ENCODE results near the gene NBPF9. TPM values are rescaled to one million over a fixed set of nuclear protein-coding genes. Genes with fewer than 3 reads are reported as not detected.
A peak's percentile ranks its signal among the peaks of the same experiment; 100 is the strongest.
"Not testable (repeated sequence)": the region's sequence is repeated elsewhere in the genome, so short reads cannot be mapped to it uniquely, and the experiment has no call there.

The NBPF9 gene
- total RNA-seq, 3 donors from 2014 or later (not counting 1 experiment from before 2014, with no cell fraction given): 21.1 to 25.3 (median 23.5) TPM

DNA sequence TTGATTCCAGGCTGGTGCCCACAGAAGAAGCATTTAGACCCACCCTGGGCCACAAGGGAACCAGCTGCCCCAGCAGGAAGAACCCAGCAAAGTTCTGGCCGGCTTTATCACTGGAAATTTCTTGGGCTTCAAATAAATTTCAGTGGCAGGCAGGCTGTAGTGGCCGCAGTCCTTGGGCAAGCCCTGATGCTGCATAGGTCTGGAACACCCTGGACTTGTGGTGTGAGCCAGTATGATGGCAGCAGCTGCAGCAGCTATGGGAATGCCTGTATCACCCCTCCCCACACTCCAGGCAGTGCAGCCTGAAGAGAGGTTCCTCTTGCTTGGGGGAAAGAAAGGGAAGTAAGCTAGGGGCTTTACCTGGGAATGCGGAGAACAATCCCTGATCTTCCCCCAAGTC, 69.4 kb downstream of the NBPF9 start:
- H3K9me3 ChIP-seq (ENCODE audit: control insufficient read depth, insufficient read depth, low read length); ATAC-seq; H3K4me1 Mint-ChIP-seq; H3K36me3 Mint-ChIP-seq; H3K36me3 ChIP-seq (ENCODE audit: control insufficient read depth, insufficient read depth, low read length); DNase-seq; H3K4me1 ChIP-seq (ENCODE audit: control insufficient read depth, insufficient read depth, low read length); H3K27me3 ChIP-seq (ENCODE audit: control insufficient read depth, insufficient read depth, low read length); H3K4me3 ChIP-seq (ENCODE audit: low read length); H3K27ac Mint-ChIP-seq; H3K9me3 Mint-ChIP-seq; intact Hi-C loops (cut with micrococcal nuclease); H3K27me3 Mint-ChIP-seq (ENCODE audit: low read depth in 2 of 2); H3K4me3 Mint-ChIP-seq; H3K27ac ChIP-seq (ENCODE audit: low read length): not testable (repeated sequence)
- WGBS (ENCODE audit: insufficient coverage): 60% methylated on average over 1 of the region's 3 CpGs

- H3K9me3 Mint-ChIP-seq; H3K9me3 ChIP-seq (ENCODE audit: control insufficient read depth, insufficient read depth, low read length); H3K36me3 Mint-ChIP-seq; intact Hi-C loops (cut with micrococcal nuclease); H3K27me3 Mint-ChIP-seq (ENCODE audit: low read depth in 2 of 2); H3K4me1 Mint-ChIP-seq; H3K27ac ChIP-seq (ENCODE audit: low read length); DNase-seq; H3K4me1 ChIP-seq (ENCODE audit: control insufficient read depth, insufficient read depth, low read length); H3K36me3 ChIP-seq (ENCODE audit: control insufficient read depth, insufficient read depth, low read length); H3K27ac Mint-ChIP-seq; H3K4me3 ChIP-seq (ENCODE audit: low read length); H3K27me3 ChIP-seq (ENCODE audit: control insufficient read depth, insufficient read depth, low read length); H3K4me3 Mint-ChIP-seq; ATAC-seq: not testable (repeated sequence)
- WGBS (ENCODE audit: insufficient coverage): no CpG with 5 or more reads among the region's 3 CpGs
These were observed 79.0 kb downstream of the NBPF9 start for GRCh38 chr1:149024327-149024726.

- H3K36me3 Mint-ChIP-seq; H3K27ac ChIP-seq (ENCODE audit: low read length); H3K36me3 ChIP-seq (ENCODE audit: control insufficient read depth, insufficient read depth, low read length); ATAC-seq; H3K4me1 Mint-ChIP-seq; H3K4me3 ChIP-seq (ENCODE audit: low read length); H3K4me1 ChIP-seq (ENCODE audit: control insufficient read depth, insufficient read depth, low read length); DNase-seq; H3K9me3 Mint-ChIP-seq; H3K9me3 ChIP-seq (ENCODE audit: control insufficient read depth, insufficient read depth, low read length); H3K27me3 ChIP-seq (ENCODE audit: control insufficient read depth, insufficient read depth, low read length); intact Hi-C loops (cut with micrococcal nuclease); H3K4me3 Mint-ChIP-seq; H3K27me3 Mint-ChIP-seq (ENCODE audit: low read depth in 2 of 2); H3K27ac Mint-ChIP-seq: not testable (repeated sequence)
- WGBS (ENCODE audit: insufficient coverage): 60% methylated on average over 1 of the region's 3 CpGs
These were observed 84.8 kb downstream of the NBPF9 start for GRCh38 chr1:149018577-149018976.

GRCh38 chr1:149016626-149017025, 86.7 kb downstream of the NBPF9 start:
- H3K4me3 ChIP-seq (ENCODE audit: low read length); H3K4me1 Mint-ChIP-seq; H3K4me1 ChIP-seq (ENCODE audit: control insufficient read depth, insufficient read depth, low read length); H3K27ac Mint-ChIP-seq; DNase-seq; H3K36me3 ChIP-seq (ENCODE audit: control insufficient read depth, insufficient read depth, low read length); H3K27ac ChIP-seq (ENCODE audit: low read length); H3K36me3 Mint-ChIP-seq; H3K9me3 Mint-ChIP-seq; H3K27me3 ChIP-seq (ENCODE audit: control insufficient read depth, insufficient read depth, low read length); H3K27me3 Mint-ChIP-seq (ENCODE audit: low read depth in 2 of 2); H3K9me3 ChIP-seq (ENCODE audit: control insufficient read depth, insufficient read depth, low read length); intact Hi-C loops (cut with micrococcal nuclease); H3K4me3 Mint-ChIP-seq: not testable (repeated sequence)
- no CpG with 5 or more reads among the region's 2 CpGs for WGBS (ENCODE audit: insufficient coverage)
- ATAC-seq: peak in 1 of 3 donors; percentile 27

GRCh38 chr1:149015522-149015921, 87.8 kb downstream of the NBPF9 start:
- H3K9me3 ChIP-seq (ENCODE audit: control insufficient read depth, insufficient read depth, low read length); H3K4me1 ChIP-seq (ENCODE audit: control insufficient read depth, insufficient read depth, low read length); H3K36me3 ChIP-seq (ENCODE audit: control insufficient read depth, insufficient read depth, low read length); H3K27ac Mint-ChIP-seq; H3K4me3 ChIP-seq (ENCODE audit: low read length); H3K4me1 Mint-ChIP-seq; H3K27me3 ChIP-seq (ENCODE audit: control insufficient read depth, insufficient read depth, low read length); H3K27ac ChIP-seq (ENCODE audit: low read length); H3K4me3 Mint-ChIP-seq; H3K9me3 Mint-ChIP-seq; DNase-seq; intact Hi-C loops (cut with micrococcal nuclease); H3K36me3 Mint-ChIP-seq; H3K27me3 Mint-ChIP-seq (ENCODE audit: low read depth in 2 of 2); ATAC-seq: not testable (repeated sequence)
- no CpG with 5 or more reads among the region's 3 CpGs for WGBS (ENCODE audit: insufficient coverage)

DNA sequence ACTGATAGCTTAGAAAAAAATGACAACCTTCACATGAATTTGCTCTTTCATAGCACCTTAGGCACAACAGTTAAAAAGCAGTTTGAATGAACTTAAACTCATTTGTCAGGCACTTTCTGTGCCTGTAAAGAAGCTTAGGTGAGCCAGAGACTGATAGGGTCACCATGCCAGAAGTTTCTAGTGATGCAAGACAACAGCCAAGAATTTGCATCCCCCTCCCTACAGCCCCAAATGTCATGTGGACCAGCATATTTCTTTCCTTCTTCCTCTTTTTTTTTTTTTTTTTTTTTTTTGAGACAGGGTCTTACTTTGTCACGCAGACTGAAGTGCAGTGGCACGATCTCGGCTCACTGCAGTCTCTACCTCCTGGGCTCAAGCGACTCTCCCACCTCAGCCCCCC, 89.8 kb downstream of the NBPF9 start:
- H3K36me3 ChIP-seq (ENCODE audit: control insufficient read depth, insufficient read depth, low read length); H3K27ac Mint-ChIP-seq; H3K27me3 ChIP-seq (ENCODE audit: control insufficient read depth, insufficient read depth, low read length); H3K36me3 Mint-ChIP-seq; DNase-seq; H3K4me1 Mint-ChIP-seq; H3K9me3 ChIP-seq (ENCODE audit: control insufficient read depth, insufficient read depth, low read length); H3K4me3 ChIP-seq (ENCODE audit: low read length); H3K9me3 Mint-ChIP-seq; ATAC-seq; intact Hi-C loops (cut with micrococcal nuclease); H3K4me1 ChIP-seq (ENCODE audit: control insufficient read depth, insufficient read depth, low read length); H3K27ac ChIP-seq (ENCODE audit: low read length); H3K27me3 Mint-ChIP-seq (ENCODE audit: low read depth in 2 of 2); H3K4me3 Mint-ChIP-seq: not testable (repeated sequence)
- 24% methylated on average over 4 of the region's 4 CpGs for WGBS (ENCODE audit: insufficient coverage)

DNA sequence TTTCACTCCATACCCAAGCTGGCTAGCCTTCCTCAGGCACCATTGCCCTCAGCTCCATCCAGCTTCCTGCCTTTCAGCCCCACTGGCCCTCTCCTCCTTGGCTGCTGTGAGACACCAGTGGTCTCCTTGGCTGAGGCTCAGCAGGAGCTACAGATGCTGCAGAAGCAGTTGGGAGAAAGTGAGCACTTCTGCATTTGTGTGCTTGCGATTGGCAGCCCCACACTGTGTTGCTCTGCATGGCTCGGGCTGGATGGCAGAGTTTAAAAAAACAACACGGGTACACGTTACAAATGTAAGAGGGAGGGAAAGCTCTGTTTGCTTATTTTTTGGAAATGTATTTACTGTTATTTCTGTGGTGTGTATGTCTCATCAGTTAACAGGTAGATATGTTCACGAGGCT, 90.8 kb downstream of the NBPF9 start:
- H3K27me3 Mint-ChIP-seq (ENCODE audit: low read depth in 2 of 2); H3K9me3 Mint-ChIP-seq; H3K4me3 ChIP-seq (ENCODE audit: low read length); H3K4me1 ChIP-seq (ENCODE audit: control insufficient read depth, insufficient read depth, low read length); H3K4me1 Mint-ChIP-seq; H3K27ac Mint-ChIP-seq; H3K4me3 Mint-ChIP-seq; H3K36me3 ChIP-seq (ENCODE audit: control insufficient read depth, insufficient read depth, low read length); H3K36me3 Mint-ChIP-seq; ATAC-seq; H3K27ac ChIP-seq (ENCODE audit: low read length); H3K9me3 ChIP-seq (ENCODE audit: control insufficient read depth, insufficient read depth, low read length); H3K27me3 ChIP-seq (ENCODE audit: control insufficient read depth, insufficient read depth, low read length); intact Hi-C loops (cut with micrococcal nuclease); DNase-seq: not testable (repeated sequence)
- WGBS (ENCODE audit: insufficient coverage): no CpG with 5 or more reads among the region's 5 CpGs

DNA sequence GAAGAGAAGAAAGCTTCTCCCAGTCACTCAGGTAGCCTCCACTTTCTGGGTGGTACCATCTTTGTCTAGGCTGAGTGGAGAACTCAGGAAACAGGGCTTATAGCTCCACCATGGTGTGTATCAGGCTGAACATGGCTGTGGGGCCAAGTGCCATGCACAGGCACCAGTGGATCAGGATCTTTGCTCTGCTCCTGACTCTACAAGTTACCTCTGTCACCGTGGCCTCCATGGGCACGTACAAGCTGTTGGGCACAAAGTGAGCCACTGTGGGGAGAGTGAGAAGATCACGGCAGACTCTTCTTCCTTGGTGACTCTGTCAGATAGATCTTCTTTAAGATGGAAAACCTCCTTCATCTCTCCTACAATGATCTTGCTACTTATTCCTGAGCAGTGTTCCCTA, 93.6 kb downstream of the NBPF9 start:
- H3K27me3 ChIP-seq (ENCODE audit: control insufficient read depth, insufficient read depth, low read length); H3K36me3 Mint-ChIP-seq; intact Hi-C loops (cut with micrococcal nuclease); H3K9me3 Mint-ChIP-seq; H3K4me3 ChIP-seq (ENCODE audit: low read length); H3K27me3 Mint-ChIP-seq (ENCODE audit: low read depth in 2 of 2); H3K27ac ChIP-seq (ENCODE audit: low read length); H3K27ac Mint-ChIP-seq; H3K4me3 Mint-ChIP-seq; H3K4me1 ChIP-seq (ENCODE audit: control insufficient read depth, insufficient read depth, low read length); DNase-seq; H3K9me3 ChIP-seq (ENCODE audit: control insufficient read depth, insufficient read depth, low read length); ATAC-seq; H3K36me3 ChIP-seq (ENCODE audit: control insufficient read depth, insufficient read depth, low read length); H3K4me1 Mint-ChIP-seq: not testable (repeated sequence)
- WGBS (ENCODE audit: insufficient coverage): 75% methylated on average over 2 of the region's 3 CpGs

Data from natural killer cell (primary cell).